HG02938 (cell line): Measurements from ENCODE around the gene NDUFS7.

Experiments
- ATAC-seq: cut with Tn5 transposase; IDR thresholded peaks from one replicate; pipeline ENCODE4 v1.9.1; 2021; ENCODE audit warnings: mild to moderate bottlenecking, moderate library complexity; ENCODE audit not compliant: unreplicated experiment

Gene NDUFS7

GRCh38 chr19:1384478-1385110, 887 bp downstream of the NDUFS7 start:
- no peak for ATAC-seq

GRCh38 chr19:1385816-1386215, 2.1 kb downstream of the NDUFS7 start:
- ATAC-seq: no peak

- ATAC-seq: no peak
Measured at GRCh38 chr19:1386945-1387683, 3.4 kb downstream of the NDUFS7 start.

GRCh38 chr19:1387684-1388636, 4.3 kb downstream of the NDUFS7 start:
- no peak for ATAC-seq

- ATAC-seq: no peak
Measured at GRCh38 chr19:1388637-1389026, 4.9 kb downstream of the NDUFS7 start.

GRCh38 chr19:1389033-1389940, 5.6 kb downstream of the NDUFS7 start:
- ATAC-seq: no peak

GRCh38 chr19:1390890-1391423, 7.2 kb downstream of the NDUFS7 start:
- ATAC-seq: no peak

- ATAC-seq: no peak
Measured at GRCh38 chr19:1392407-1392806, 8.7 kb downstream of the NDUFS7 start.

GRCh38 chr19:1392939-1393530, 9.3 kb downstream of the NDUFS7 start:
- no peak for ATAC-seq

GRCh38 chr19:1393841-1394240, 10.1 kb downstream of the NDUFS7 start:
- no peak for ATAC-seq

GRCh38 chr19:1394252-1395193, 10.8 kb downstream of the NDUFS7 start:
- ATAC-seq: no peak

GRCh38 chr19:1395194-1396018, 11.7 kb downstream of the NDUFS7 start:
- no peak for ATAC-seq

GRCh38 chr19:1396019-1396767, 12.5 kb downstream of the NDUFS7 start:
- ATAC-seq: no peak

- no peak for ATAC-seq
Measured at GRCh38 chr19:1396768-1397679, 13.3 kb downstream of the NDUFS7 start.

- no peak for ATAC-seq
Measured at GRCh38 chr19:1397838-1398237, 14.1 kb downstream of the NDUFS7 start.

- no peak for ATAC-seq
Measured at GRCh38 chr19:1399079-1399478, 15.4 kb downstream of the NDUFS7 start.
